ENCODE data around the gene TMPRSS13. TPM values are rescaled to one million over a fixed set of nuclear protein-coding genes. Genes with fewer than 3 reads are reported as not detected.

TMPRSS13 gene
- total RNA-seq, 4 donors from 2014 or later = 0.22 to 0.51 TPM; not detected in 2

DNA sequence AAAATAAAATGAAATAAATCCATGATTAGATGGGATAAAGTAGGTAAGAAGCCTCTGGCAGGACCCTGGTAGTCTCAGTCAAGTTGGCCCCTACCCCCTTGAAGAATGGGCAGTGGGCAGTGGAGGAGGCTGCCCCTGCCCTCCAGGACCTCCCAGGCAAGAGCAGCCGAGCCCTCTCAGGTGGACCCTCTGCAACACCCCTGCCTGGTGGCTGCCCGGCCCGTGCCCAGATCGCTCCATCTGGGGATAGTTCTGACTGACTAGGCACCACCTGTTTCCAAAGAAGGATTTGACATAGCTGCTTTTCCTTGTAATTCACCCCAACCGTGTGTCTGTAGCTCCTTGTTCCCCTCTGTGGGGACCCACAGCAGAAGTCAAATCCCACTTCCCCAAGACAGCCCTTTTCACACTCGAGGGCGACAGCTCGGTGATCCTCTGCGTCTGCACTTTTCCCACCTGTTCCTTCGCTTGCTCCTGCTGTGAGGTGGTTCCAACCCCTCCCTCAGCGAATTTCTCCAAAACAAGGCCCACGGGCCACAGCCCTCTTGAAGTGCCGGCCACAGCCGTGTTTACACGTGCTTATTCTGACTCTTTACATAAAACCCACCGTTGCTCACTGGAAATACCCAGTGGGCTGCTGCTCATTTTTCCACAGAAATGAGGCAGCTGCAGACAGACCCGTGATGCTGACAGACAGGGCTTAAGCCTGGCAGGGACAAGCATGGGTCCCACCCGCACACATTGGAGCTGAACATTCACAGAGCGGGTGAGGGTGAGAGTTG is 5.5 kb upstream of the TMPRSS13 start:
- TF ChIP-seq, protein P1, sequence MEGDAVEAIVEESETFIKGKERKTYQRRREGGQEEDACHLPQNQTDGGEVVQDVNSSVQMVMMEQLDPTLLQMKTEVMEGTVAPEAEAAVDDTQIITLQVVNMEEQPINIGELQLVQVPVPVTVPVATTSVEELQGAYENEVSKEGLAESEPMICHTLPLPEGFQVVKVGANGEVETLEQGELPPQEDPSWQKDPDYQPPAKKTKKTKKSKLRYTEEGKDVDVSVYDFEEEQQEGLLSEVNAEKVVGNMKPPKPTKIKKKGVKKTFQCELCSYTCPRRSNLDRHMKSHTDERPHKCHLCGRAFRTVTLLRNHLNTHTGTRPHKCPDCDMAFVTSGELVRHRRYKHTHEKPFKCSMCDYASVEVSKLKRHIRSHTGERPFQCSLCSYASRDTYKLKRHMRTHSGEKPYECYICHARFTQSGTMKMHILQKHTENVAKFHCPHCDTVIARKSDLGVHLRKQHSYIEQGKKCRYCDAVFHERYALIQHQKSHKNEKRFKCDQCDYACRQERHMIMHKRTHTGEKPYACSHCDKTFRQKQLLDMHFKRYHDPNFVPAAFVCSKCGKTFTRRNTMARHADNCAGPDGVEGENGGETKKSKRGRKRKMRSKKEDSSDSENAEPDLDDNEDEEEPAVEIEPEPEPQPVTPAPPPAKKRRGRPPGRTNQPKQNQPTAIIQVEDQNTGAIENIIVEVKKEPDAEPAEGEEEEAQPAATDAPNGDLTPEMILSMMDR (IDR thresholded peaks at IDR 0.05; ENCODE audit: low read depth) = no peak

- TF ChIP-seq, protein P1 (IDR thresholded peaks at IDR 0.05; ENCODE audit: low read depth) = no peak
Measured at GRCh38 chr11:117933930-117934329, 4.7 kb upstream of the TMPRSS13 start.

GRCh38 chr11:117933475-117933874 is 4.3 kb upstream of the TMPRSS13 start:
- TF ChIP-seq, protein P1 (IDR thresholded peaks at IDR 0.05; ENCODE audit: low read depth) = no peak

DNA sequence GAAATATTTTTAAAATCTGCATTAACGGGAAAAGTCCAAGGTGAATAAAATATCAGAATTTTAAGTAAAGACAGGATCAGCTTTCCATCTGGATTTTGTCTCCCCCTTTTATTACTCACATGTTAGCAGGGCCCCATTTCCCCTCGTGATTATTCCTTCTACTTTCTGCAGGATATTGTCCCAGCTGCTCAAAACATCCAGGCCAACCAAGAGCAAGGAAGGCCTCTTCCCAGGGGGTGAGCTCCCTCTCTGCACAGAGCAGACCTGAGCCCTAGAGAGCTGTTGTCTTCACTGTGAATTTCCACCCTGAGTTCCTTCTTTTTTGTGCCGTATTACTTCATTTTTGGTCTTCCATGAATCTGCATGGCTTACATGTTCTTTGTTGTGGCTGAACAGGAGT is 3.7 kb upstream of the TMPRSS13 start:
- TF ChIP-seq, protein P1 (IDR thresholded peaks at IDR 0.05; ENCODE audit: low read depth) = no peak

DNA sequence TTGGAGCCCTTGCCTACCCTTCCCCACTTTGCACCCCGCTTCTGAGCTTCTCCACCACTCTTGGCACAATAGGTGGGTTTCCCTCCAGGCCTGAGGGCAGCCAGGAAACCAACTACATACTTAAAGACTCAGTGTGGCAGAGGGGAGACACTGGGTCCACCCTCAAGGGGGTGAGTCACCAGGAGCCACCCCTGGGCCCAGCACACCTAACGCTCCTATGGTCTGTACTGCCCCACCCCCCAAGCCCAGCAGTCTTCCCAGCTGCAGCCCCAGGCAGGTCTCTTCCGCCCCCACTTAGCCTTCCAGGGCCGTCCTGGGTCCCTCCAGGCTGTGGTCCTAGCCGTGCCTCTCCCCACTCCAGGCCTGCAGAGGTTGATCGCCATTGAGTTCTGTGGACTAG is 3.2 kb upstream of the TMPRSS13 start:
- TF ChIP-seq, protein P1 (IDR thresholded peaks at IDR 0.05; ENCODE audit: low read depth) = no peak

DNA sequence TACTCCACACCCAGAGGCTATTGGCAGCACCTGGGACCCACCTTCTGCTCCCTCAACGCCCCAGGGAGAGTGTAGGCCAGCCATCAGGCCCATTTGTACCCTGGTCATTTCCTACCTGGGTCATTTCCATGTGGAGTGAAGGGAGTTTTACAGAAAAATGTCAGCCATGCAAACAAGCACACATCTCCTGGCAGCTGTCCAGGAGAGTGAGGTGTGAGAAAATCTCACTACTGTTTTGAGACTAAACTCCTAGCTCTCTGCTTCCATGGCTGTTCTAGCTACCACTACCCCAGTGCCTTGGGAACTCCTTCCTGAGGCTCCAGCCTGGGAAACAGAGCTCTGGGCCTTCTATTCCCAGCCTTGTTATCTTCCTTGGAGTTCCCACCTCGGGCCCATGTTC is 2.8 kb upstream of the TMPRSS13 start:
- TF ChIP-seq, protein P1 (IDR thresholded peaks at IDR 0.05; ENCODE audit: low read depth) = no peak

GRCh38 chr11:117931331-117931950 is 2.2 kb upstream of the TMPRSS13 start:
- TF ChIP-seq, protein P1 (IDR thresholded peaks at IDR 0.05; ENCODE audit: low read depth) = no peak

Data from subcutaneous adipose tissue (tissue), 4 donors.